ENCODE results near the gene ZMYND8. TPM values are rescaled to one million over a fixed set of nuclear protein-coding genes. Genes with fewer than 3 reads are reported as not detected.

ZMYND8 gene
- total RNA-seq, 2 donors from 2014 or later: 22.0 to 35.3 TPM

DNA sequence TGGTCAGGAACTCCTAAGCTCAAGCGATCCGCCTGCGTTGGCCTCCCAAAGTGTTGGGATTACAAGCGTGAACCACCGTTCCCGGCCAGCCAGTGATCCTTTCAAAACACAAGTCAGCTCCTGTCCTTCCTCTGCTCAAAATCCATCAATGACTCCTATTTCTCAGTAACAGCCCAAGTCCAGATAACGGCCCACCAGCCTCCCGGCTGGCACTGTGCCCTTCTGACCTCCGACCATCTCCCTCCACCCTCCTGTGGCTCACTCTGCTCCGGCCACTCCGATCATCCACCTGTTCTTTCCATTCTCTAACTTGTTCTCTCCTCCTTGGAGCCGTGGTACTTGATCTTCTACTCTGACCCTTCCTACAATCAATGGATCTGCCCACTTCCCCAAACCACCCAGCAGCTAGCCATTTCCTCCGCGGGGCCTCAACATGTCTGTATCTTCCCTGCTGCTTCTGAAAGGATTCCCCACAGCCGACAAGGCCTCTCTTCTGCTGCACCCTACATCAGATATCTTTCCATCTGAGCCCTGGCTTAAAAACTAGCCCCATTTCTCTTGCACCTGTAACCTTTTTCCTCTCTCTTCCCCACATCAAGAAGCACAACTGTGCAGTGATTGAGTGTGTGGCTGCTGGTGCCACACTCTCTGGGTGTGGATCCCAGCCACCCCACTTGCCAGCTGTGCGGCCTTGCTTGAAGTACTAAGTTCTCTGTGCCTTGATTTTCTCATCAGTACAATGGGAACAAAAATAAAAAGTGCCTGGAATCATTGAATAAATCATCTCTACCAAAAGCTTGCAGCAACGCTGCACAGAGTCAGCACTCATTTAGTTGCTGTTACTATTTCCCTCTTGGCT lies 6.1 kb upstream of the ZMYND8 start:
- no peaks in the 10 kb centered on the region for H3K9me3 ChIP-seq
- H3K27ac ChIP-seq: peak overlapping the region; percentile 97 to 99
- TF ChIP-seq, protein P1, sequence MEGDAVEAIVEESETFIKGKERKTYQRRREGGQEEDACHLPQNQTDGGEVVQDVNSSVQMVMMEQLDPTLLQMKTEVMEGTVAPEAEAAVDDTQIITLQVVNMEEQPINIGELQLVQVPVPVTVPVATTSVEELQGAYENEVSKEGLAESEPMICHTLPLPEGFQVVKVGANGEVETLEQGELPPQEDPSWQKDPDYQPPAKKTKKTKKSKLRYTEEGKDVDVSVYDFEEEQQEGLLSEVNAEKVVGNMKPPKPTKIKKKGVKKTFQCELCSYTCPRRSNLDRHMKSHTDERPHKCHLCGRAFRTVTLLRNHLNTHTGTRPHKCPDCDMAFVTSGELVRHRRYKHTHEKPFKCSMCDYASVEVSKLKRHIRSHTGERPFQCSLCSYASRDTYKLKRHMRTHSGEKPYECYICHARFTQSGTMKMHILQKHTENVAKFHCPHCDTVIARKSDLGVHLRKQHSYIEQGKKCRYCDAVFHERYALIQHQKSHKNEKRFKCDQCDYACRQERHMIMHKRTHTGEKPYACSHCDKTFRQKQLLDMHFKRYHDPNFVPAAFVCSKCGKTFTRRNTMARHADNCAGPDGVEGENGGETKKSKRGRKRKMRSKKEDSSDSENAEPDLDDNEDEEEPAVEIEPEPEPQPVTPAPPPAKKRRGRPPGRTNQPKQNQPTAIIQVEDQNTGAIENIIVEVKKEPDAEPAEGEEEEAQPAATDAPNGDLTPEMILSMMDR (IDR thresholded peaks at IDR 0.05): no peak
- H3K4me1 ChIP-seq: peaks cover 0 to 49% of the 10 kb centered on the region in 2 donors
- DNase-seq (ENCODE audit: low spot score): no peak
- no peaks in the 10 kb centered on the region for H3K36me3 ChIP-seq
- no peak overlapping the region for H3K4me3 ChIP-seq
- H3K27me3 ChIP-seq: no peaks in the 10 kb centered on the region

DNA sequence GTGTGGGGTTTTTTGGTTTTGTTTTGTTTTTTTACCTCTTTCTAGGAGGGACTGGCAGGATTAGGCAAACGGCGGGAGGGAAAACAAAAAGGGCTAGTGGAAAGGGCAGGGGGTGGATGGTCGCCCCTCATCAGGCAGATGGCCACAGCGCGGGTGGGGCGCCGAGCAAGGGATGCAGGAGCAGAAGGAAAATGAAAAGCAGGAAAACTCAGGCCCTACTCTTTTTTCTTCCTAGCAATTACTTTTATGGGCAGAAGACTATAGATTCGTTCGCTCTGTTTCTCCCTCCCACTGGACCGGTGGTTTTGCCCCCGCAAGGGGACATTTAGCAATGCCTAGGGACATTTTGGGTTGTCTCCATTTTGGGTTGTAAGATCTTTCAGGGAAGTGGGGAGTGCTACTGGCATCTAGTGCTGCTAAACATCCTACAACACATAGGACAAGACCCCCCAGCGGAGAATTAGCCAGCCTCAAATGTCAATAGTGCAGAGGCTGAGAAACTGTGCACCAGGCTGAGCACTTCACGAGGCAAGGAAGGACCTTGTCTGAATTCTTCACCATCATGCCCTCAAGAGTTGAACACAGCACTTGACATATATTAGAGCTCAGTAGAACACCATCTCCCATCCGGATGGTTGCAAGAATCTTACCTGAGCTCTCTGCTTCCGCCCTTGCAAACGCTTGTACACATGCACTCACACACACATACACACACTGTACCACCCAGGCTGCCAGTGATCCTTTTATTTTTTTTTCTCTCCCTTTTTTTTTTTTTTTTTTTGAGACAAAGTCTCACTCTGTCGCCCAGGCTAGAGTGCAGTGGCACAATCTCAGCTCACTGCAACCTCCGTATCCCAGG lies 4.8 kb upstream of the ZMYND8 start:
- TF ChIP-seq, protein P1 (IDR thresholded peaks at IDR 0.05): no peak
- Histone ChIP-seq H3K4me3 (peak overlapping the region; percentile 6 to 29), H3K27ac (peak overlapping the region; percentile 97 to 99), H3K4me1 (peaks cover 0 to 62% of the 10 kb centered on the region in 2 donors), H3K27me3 (no peaks in the 10 kb centered on the region), H3K36me3 (no peaks in the 10 kb centered on the region), H3K9me3 (no peaks in the 10 kb centered on the region)
- no peak for DNase-seq (ENCODE audit: low spot score)

DNA sequence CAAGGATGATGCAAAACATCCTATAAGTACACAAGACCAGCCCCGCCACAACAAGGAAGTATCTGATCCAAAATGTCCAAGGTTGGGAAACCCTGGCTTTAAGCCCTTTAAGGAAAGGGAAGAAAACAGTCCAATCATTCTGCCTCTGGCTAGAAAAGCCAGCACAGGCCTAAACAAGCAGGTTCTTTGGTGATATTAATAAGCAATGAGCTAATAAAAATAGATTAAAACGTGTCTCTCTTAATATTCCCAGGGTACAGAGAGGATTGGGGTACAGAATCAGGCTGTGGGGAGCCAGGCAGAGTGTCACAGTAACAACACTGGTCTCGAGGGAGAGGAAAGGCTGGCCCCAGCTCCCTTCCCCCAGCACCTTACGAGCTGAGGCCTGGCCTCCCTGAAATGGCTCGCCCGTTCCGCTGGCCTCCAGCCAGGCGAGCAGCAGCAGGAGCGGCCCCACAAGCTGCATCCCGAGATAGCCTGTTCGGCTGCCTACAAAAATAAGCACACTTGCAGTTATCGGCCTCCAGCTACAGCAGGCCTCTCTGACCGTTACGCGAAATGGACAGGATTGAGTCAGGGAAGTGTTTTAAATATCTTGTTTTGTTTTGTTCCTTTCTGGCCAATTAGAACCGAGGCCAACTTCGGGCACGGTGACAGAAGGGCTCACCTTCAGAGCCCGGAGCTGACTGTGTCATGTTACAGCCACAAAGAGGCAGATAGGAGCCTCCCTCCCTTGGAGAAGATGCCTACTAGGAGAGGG lies 4.0 kb upstream of the ZMYND8 start:
- Histone ChIP-seq H3K27ac (peak overlapping the region; percentile 97 to 99), H3K27me3 (no peaks in the 10 kb centered on the region), H3K4me3 (peak overlapping the region; percentile 6 to 29), H3K36me3 (no peaks in the 10 kb centered on the region), H3K9me3 (no peaks in the 10 kb centered on the region), H3K4me1 (peaks cover 0 to 70% of the 10 kb centered on the region in 2 donors)
- TF ChIP-seq, protein P1 (IDR thresholded peaks at IDR 0.05): no peak
- DNase-seq (ENCODE audit: low spot score): peak; percentile 94

DNA sequence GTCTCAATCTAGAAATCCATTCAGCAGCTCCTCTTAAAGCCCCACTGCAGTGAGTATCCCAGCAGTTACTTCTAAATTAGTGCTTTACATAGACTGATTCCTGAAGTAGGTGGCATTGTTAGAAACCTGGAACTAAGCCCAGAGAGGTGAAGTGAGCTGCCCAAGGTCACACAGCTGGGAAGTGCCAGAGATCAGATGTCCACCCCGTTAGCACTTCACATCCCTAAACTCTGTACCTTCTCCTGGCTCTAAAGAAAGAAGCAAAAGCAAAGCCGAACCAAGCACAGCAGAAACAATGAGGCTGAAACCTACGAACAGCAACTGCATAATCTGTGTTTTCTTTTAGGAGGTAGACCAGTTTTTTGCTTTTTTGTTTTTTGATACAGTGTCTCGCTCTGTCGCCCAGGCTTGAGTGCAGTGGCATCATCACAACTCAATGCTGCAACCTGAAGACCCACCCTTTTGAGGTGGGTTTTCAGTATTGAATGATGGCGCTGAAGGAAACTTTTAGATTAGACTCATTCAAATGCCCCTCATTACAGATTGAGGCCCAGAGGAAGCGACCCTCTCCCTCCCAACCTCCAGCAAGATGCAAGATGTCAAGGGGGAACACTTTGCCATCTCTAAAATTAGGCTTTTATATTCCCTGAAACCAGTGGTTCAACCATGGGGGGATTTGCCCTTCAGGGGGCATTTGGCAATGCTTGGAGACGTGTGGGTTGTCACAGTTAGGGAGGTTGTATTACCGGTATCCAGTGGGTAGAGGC lies 3.2 kb upstream of the ZMYND8 start:
- Histone ChIP-seq H3K4me1 (peaks cover 0 to 78% of the 10 kb centered on the region in 2 donors), H3K27me3 (no peaks in the 10 kb centered on the region), H3K9me3 (no peaks in the 10 kb centered on the region), H3K36me3 (no peaks in the 10 kb centered on the region), H3K4me3 (no peak overlapping the region), H3K27ac (peak overlapping the region; percentile 97 to 99)
- TF ChIP-seq, protein P1 (IDR thresholded peaks at IDR 0.05): no peak
- no peak for DNase-seq (ENCODE audit: low spot score)

Data from right atrium auricular region (tissue), 2 donors.